Measurements from ENCODE around the gene TXNRD1.
A peak's percentile ranks its signal among the peaks of the same experiment; 100 is the strongest.
"Not testable (repeated sequence)": the region's sequence is repeated elsewhere in the genome, so short reads cannot be mapped to it uniquely, and the experiment has no call there.

The TXNRD1 gene

GRCh38 chr12:104190641-104191176 is 24.9 kb upstream of the TXNRD1 start:
- no peak for DNase-seq (ENCODE audit: low read depth in 2 of 3, low spot score in 2 of 3)

- DNase-seq (ENCODE audit: low read depth in 2 of 3, low spot score in 2 of 3) = no peak
Observed at GRCh38 chr12:104197264-104197663, 18.3 kb upstream of the TXNRD1 start.

DNA sequence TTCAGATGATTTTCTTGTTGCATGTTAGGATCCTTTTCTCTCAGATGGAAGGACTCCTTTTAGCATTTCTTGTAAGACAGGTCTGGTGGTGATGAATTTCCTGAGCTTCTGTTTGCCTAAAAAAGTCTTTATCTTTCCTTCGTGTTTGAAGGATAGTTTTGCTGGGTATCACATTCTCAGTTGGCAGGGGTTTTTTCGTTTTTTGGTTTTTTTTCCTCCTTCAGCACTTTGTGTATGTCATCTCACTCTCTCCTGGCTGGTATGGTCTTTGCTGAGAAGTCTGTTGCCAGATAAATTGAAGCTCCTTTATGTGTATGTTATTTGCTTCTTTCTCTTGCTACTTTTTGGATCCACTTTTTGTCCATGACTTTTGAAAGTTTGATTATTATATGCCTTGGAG is 15.6 kb upstream of the TXNRD1 start:
- DNase-seq (ENCODE audit: low read depth in 2 of 3, low spot score in 2 of 3) = no peak

DNA sequence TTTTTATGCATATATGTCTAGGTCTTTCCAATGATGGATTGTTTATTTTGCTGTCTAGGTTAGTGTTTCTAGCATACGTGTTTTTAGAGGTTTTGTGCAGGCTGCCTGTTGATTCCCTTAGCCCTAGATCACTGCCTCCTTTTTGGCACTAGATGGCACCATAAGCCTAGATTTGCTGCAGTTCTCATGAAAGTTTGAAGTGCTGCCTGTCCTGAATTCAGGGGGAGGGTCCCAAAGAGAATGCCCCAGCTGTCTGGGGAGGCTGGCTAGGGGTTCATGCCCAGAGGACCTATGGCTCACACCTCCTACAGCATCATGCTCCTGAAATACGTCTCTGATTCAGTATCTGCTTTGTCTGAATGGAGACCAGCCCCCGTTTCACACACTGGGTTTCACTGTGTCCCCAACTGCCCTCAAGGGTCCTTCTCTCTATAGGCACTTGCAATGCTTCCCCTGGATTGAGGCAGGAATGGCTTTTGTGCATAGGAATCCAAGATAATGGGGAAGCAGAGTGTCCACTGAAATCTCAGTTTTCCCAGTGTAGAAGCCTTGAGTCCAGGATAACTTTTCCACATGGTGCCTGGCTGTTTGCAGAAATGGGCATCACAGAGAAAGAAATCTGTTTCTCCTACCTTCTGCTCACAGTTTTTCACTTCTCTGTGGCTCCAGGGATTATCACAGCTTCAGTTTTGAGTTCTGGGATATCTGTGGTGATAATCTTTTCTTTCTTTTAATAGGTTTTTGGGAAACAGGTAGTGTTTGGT is 14.2 kb upstream of the TXNRD1 start:
- DNase-seq (ENCODE audit: low read depth in 2 of 3, low spot score in 2 of 3) = no peak

- no peak for DNase-seq (ENCODE audit: low read depth in 2 of 3, low spot score in 2 of 3)
Observed at GRCh38 chr12:104204690-104205480, 10.7 kb upstream of the TXNRD1 start.

DNA sequence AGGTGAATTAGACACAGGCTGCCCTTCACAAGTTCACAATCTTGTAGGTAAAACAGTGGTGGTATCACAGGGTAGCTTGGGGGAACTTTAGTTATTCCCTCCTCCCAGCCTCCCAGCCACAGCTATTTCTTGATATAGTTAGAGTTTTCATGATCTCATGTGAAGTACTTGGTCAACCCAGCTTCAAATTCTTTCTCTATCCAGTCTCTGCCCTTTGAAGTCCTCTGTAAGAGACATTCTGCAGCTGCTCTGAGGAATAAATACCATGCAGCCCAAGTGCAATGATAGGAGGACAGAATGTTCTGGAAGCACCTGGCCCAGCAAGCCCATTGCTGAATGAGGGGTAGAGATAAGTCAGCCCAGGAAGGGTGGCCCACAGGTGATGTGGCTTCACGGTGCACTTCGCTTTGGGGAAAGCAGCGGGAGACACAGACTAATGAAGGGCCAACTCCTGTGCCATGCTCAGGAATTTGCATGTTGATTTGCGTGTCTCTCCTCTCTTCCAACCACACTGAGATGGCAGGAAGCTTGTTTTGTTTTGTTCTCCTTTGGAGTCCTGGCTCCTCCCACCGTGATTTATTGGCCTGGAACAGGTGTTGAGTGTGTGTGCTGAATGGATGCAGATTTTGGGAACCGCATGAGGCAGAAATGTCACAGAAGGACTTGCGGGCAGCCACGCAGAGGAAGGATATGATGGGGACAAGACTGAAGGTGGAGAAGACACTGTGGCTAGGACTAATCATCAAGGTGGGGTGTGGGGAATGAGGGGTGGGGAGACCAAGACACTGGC is 8.0 kb upstream of the TXNRD1 start:
- no peak for DNase-seq (ENCODE audit: low read depth in 2 of 3, low spot score in 2 of 3)

GRCh38 chr12:104212516-104212915 is 3.1 kb upstream of the TXNRD1 start:
- DNase-seq (ENCODE audit: low read depth in 2 of 3, low spot score in 2 of 3) = no peak

- DNase-seq (ENCODE audit: low read depth in 2 of 3, low spot score in 2 of 3) = no peak
Observed at GRCh38 chr12:104213952-104214351, 1.6 kb upstream of the TXNRD1 start.

GRCh38 chr12:104216521-104216924 is 944 bp downstream of the TXNRD1 start:
- DNase-seq (ENCODE audit: low read depth in 2 of 3, low spot score in 2 of 3) = no peak

- not testable (repeated sequence) for DNase-seq (ENCODE audit: low read depth in 2 of 3, low spot score in 2 of 3)
Observed at GRCh38 chr12:104218506-104218905, 2.9 kb downstream of the TXNRD1 start.

DNA sequence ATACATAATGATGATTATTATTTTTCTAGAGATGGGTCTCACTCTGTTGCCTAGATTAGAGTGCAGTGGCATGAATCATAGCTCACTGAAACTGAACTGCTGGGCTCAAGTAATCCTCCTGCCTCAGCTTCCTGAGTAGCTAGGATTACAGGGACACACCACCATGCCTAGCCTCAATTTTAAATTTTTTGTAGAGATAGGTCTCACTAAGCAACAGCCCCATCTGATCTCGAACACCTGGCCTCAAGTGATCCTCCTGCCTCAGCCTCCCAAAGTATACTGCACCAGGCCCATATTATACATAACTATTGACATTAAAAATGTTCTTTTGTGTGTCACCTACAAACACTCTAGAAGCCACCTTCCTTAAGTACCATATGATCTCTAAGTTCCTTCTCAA is 3.4 kb downstream of the TXNRD1 start:
- DNase-seq (ENCODE audit: low read depth in 2 of 3, low spot score in 2 of 3) = no peak

DNA sequence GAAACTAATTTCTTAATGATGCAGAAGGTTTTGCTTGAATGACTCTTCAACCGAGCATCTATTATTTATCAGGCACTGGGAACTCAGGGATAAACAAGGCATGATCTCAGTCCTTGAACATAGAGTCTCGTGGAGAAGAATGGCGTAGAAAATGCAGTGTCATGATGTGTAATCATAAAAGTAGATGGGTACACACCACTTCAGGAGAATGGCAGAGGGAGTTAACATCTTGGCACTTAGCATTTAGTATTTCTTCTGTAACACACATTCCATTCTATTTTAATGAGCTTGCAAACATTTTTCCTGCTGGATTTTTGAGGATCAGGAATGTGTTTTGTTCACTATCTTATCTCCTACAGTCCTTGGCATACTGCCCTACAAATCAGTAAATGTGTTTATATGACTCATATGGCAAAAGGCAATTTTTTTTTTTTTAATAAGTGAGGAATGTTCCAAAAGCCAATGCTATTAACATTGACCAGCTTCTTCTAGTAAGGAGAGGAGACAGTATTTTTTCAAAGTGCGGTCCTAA is 3.8 kb downstream of the TXNRD1 start:
- DNase-seq (ENCODE audit: low read depth in 2 of 3, low spot score in 2 of 3) = no peak

GRCh38 chr12:104219908-104220404 is 4.4 kb downstream of the TXNRD1 start:
- peak in 2 of 3 experiments; percentile 23 to 30 for DNase-seq (ENCODE audit: low read depth in 2 of 3, low spot score in 2 of 3)

DNA sequence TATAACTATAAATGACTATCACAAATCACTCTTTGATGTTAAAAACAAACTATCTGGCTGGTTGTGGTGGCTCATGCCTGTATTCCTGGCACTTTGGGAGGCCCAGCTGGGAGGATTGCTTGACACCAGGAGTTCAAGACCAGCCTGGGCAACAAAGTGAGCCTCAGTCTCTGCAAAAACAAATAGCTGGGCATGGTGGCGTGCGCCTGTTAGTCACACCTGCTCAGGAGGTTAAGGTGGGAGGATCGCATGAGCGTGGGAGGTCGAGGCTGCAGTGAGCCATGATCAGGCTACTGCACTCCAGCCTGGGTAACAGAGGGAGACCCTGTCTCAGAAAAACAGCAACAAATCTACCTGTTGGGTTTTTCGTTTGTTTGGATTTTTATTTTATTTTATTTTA is 5.4 kb downstream of the TXNRD1 start:
- DNase-seq (ENCODE audit: low read depth in 2 of 3, low spot score in 2 of 3) = no peak

DNA sequence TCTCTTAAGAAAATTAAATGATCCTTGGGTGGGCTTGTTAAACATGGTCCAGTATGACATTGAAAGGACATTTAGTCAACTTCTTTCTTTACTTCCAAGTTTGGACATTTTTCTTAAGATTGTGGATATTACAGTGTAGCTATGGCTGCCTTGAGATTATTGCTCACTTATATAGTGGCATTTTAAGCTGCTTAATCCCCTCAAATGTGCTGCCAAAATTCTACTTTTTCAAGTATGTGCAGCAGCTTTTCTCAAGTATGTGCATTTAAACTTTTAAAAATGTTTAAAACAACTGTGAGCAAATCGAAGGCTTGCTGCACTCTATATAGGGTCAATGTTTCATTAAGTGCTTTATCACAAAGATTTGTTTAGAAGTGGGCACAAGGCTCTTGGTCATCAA is 7.4 kb downstream of the TXNRD1 start:
- DNase-seq (ENCODE audit: low read depth in 2 of 3, low spot score in 2 of 3) = no peak

- no peak for DNase-seq (ENCODE audit: low read depth in 2 of 3, low spot score in 2 of 3)
Observed at GRCh38 chr12:104223712-104224111, 8.1 kb downstream of the TXNRD1 start.

- DNase-seq (ENCODE audit: low read depth in 2 of 3, low spot score in 2 of 3) = no peak
Observed at GRCh38 chr12:104226672-104227071, 11.1 kb downstream of the TXNRD1 start.

DNA sequence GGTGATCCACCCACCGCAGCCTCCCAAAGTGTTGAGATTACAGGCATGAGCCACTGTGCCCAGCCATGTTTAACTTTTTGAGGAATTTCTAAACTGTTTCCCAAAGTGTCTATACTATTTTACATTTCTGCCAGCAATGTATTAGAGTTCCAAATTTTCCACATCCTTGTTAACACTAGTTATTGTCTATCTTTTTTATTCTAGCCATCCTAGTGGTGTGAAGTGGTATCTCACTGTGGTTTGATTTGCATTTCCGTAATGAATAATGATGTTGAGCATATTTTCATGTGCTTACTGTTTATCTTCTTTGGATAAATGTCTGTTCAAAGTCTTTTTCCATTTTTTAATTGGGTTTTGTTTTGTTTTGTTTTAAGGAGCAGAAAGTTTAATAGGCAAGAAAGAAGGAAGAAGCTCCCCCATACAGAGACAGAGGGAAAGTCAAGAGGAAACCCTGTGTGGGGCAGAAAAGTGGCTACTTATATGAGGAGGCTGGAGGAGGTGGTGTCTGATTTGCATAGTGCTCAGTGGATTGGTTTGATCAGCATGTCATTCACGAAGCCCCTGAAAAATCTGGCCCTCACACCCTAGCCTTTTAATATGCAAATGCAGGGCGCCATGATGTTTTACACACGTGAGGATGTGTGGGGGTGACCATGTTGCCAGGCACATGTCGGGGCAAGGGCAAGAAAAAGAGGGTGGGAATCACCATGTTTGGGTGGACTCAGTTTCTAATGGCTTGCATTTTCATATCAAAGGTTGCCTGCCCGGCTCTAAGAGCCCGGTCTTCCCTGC is 14.9 kb downstream of the TXNRD1 start:
- DNase-seq (ENCODE audit: low read depth in 2 of 3, low spot score in 2 of 3) = no peak

DNA sequence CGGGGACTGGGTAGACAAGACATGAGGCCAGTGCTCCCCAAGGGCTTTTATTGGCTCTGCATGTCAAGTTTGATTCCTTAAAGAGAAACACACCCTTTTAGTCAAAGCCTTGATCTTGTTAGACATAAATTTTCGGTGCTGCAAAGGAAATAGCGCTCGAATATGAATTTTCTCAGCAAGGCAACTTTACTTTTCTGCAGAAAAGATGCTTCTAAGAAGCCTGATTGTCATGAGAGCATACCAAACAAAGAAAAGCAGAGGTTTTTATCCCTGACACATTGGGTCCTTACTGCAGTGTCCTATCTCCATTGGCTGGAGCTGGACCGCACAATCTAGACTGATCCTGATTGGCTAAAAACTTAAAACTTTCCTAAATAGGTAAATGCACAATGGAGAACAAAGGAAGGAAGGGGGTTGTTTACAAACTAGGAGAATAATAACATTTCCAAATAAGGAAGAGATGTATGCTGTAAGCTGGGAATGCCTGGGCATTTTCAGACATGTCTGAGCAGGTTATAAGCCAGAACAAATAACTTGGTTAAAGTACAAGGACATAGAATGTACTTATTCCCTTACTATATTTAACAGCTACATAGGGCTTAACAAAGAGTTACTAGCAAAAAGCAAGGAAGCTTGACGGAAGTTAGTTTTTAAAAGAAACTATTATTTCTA is 17.2 kb downstream of the TXNRD1 start:
- DNase-seq (ENCODE audit: low read depth in 2 of 3, low spot score in 2 of 3) = no peak

All from activated CD8-positive, alpha-beta memory T cell treated with anti-CD3 and anti-CD28 coated beads for 48 hours (primary cell).